ENCODE data around the gene THADA.

The THADA gene

GRCh38 chr2:43265001-43265400 lies 330.8 kb downstream of the THADA start:
- TF ChIP-seq POLR2AphosphoS5 (IDR thresholded peaks at IDR 0.05; ENCODE audit: low read depth, low read length) (no peak), FOXP2 (optimal IDR thresholded peaks at IDR 0.05; ENCODE audit: borderline replicate concordance, extremely low read depth, extremely low read length, insufficient read depth) (no peak), SIN3A (IDR thresholded peaks at IDR 0.05; ENCODE audit: borderline replicate concordance, insufficient read depth, low read length) (no peak), TAF1 (IDR thresholded peaks at IDR 0.05; ENCODE audit: borderline replicate concordance, insufficient read depth, low read length) (no peak)
- TF ChIP-seq, protein P1, sequence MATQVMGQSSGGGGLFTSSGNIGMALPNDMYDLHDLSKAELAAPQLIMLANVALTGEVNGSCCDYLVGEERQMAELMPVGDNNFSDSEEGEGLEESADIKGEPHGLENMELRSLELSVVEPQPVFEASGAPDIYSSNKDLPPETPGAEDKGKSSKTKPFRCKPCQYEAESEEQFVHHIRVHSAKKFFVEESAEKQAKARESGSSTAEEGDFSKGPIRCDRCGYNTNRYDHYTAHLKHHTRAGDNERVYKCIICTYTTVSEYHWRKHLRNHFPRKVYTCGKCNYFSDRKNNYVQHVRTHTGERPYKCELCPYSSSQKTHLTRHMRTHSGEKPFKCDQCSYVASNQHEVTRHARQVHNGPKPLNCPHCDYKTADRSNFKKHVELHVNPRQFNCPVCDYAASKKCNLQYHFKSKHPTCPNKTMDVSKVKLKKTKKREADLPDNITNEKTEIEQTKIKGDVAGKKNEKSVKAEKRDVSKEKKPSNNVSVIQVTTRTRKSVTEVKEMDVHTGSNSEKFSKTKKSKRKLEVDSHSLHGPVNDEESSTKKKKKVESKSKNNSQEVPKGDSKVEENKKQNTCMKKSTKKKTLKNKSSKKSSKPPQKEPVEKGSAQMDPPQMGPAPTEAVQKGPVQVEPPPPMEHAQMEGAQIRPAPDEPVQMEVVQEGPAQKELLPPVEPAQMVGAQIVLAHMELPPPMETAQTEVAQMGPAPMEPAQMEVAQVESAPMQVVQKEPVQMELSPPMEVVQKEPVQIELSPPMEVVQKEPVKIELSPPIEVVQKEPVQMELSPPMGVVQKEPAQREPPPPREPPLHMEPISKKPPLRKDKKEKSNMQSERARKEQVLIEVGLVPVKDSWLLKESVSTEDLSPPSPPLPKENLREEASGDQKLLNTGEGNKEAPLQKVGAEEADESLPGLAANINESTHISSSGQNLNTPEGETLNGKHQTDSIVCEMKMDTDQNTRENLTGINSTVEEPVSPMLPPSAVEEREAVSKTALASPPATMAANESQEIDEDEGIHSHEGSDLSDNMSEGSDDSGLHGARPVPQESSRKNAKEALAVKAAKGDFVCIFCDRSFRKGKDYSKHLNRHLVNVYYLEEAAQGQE (IDR thresholded peaks at IDR 0.05; ENCODE audit: insufficient read depth in 1 of 2, low read depth in 2 of 2, low read length in 2 of 2), result no peak

- TF ChIP-seq POLR2AphosphoS5 (IDR thresholded peaks at IDR 0.05; ENCODE audit: low read depth, low read length) (no peak), FOXP2 (optimal IDR thresholded peaks at IDR 0.05; ENCODE audit: borderline replicate concordance, extremely low read depth, extremely low read length, insufficient read depth) (no peak), TAF1 (IDR thresholded peaks at IDR 0.05; ENCODE audit: borderline replicate concordance, insufficient read depth, low read length) (no peak), SIN3A (IDR thresholded peaks at IDR 0.05; ENCODE audit: borderline replicate concordance, insufficient read depth, low read length) (no peak)
- TF ChIP-seq, protein P1 (IDR thresholded peaks at IDR 0.05; ENCODE audit: insufficient read depth in 1 of 2, low read depth in 2 of 2, low read length in 2 of 2), result no peak
Measured at GRCh38 chr2:43262951-43263350, 332.9 kb downstream of the THADA start.

GRCh38 chr2:43262239-43262638 lies 333.6 kb downstream of the THADA start:
- TF ChIP-seq, protein P1 (IDR thresholded peaks at IDR 0.05; ENCODE audit: insufficient read depth in 1 of 2, low read depth in 2 of 2, low read length in 2 of 2), result no peak
- TF ChIP-seq FOXP2 (optimal IDR thresholded peaks at IDR 0.05; ENCODE audit: borderline replicate concordance, extremely low read depth, extremely low read length, insufficient read depth) (no peak), POLR2AphosphoS5 (IDR thresholded peaks at IDR 0.05; ENCODE audit: low read depth, low read length) (no peak), TAF1 (IDR thresholded peaks at IDR 0.05; ENCODE audit: borderline replicate concordance, insufficient read depth, low read length) (no peak), SIN3A (IDR thresholded peaks at IDR 0.05; ENCODE audit: borderline replicate concordance, insufficient read depth, low read length) (no peak)

DNA sequence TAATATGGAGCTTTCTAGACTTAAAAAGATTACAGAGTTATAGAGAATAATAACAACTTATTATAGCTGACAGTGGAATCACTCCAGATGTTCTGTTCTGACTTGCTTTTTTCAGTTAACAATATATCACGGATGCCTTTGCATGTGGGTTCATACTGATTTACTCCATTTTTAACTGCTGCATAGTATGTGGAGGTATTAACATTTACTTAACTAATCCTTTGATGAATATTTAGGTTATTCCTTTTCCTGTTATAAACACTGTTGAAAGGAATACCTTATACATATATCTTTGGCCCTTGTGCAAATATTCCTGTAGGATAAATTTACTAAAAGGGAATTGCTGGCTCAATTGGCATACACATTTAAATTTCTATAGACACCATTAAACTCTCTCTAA lies 336.3 kb downstream of the THADA start:
- TF ChIP-seq POLR2AphosphoS5 (IDR thresholded peaks at IDR 0.05; ENCODE audit: low read depth, low read length) (no peak), FOXP2 (optimal IDR thresholded peaks at IDR 0.05; ENCODE audit: borderline replicate concordance, extremely low read depth, extremely low read length, insufficient read depth) (no peak), TAF1 (IDR thresholded peaks at IDR 0.05; ENCODE audit: borderline replicate concordance, insufficient read depth, low read length) (no peak)
- TF ChIP-seq, protein P1 (IDR thresholded peaks at IDR 0.05; ENCODE audit: insufficient read depth in 1 of 2, low read depth in 2 of 2, low read length in 2 of 2), result no peak
